Measurements from ENCODE around the gene OXSR1. TPM values are rescaled to one million over a fixed set of nuclear protein-coding genes. Genes with fewer than 3 reads are reported as not detected.

The OXSR1 gene
- total RNA-seq, 1 donor from 2014 or later, result 13.3 TPM

DNA sequence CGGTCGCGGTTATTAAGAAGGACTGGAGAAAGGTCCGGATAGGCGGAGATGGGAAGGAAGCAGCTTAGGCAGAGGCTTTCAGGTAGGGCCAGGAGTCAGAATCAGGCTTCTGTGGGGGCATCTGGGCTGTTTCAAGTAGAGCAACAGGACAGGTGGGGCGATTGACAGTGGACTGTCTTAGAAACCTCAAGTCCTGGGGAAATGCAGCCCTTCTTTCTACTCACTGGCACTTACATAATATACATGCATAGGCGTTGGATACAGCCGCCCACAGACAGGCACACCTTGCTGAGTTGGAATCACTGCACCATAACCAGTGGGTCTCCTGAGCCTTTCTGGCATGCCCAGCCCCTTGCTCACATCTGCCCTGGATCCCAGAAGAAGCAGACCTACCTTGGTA is 26.1 kb upstream of the OXSR1 start:
- intact Hi-C loops (cut with DNase I), result loop anchor here (5.0 to 10.0 kb wide), 3 partner anchors 208 to 1144 kb away; partner anchors contain the start of genes ACVR2B, EPM2AIP1, MLH1 and XYLB

DNA sequence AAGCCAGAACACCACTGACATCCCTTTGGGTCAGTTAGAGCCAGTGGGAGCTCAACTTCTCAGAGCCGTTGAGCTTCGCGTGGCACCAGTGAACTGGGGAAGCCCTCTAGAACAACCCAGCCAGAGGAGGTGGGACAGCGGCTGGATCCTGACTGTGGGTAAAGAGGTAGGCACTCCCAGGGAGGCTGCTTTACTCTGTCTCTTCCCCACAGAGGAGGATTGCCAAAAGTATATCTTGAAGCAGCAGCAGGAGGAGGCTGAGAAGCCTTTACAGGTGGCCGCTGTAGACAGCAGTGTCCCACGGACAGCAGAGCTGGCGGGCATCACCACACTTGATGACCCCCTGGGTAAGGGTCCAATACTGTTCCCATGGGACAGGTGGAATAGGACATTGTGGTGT is 25.7 kb upstream of the OXSR1 start:
- peak in 1 of 2 donors; percentile 53 for DNase-seq (ENCODE audit: low spot score in 2 of 2)
- H3K4me3 ChIP-seq, result peak overlapping the region; percentile 87 to 88
- H3K9me3 ChIP-seq, result no peaks in the 10 kb centered on the region
- H3K4me1 ChIP-seq, result peaks cover 0 to 27% of the 10 kb centered on the region in 2 donors
- intact Hi-C loops (cut with DNase I), result loop anchor here (5.0 to 10.0 kb wide), 3 partner anchors 208 to 1145 kb away; partner anchors contain the start of genes ACVR2B, EPM2AIP1, MLH1 and XYLB
- H3K36me3 ChIP-seq, result peaks cover 5 to 16% of the 10 kb centered on the region in 2 donors
- TF ChIP-seq, protein P1, sequence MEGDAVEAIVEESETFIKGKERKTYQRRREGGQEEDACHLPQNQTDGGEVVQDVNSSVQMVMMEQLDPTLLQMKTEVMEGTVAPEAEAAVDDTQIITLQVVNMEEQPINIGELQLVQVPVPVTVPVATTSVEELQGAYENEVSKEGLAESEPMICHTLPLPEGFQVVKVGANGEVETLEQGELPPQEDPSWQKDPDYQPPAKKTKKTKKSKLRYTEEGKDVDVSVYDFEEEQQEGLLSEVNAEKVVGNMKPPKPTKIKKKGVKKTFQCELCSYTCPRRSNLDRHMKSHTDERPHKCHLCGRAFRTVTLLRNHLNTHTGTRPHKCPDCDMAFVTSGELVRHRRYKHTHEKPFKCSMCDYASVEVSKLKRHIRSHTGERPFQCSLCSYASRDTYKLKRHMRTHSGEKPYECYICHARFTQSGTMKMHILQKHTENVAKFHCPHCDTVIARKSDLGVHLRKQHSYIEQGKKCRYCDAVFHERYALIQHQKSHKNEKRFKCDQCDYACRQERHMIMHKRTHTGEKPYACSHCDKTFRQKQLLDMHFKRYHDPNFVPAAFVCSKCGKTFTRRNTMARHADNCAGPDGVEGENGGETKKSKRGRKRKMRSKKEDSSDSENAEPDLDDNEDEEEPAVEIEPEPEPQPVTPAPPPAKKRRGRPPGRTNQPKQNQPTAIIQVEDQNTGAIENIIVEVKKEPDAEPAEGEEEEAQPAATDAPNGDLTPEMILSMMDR (IDR thresholded peaks at IDR 0.05), result no peak
- peak overlapping the region in 1 of 2 donors; percentile 90 for H3K27ac ChIP-seq
- no peaks in the 10 kb centered on the region for H3K27me3 ChIP-seq

More for the DNA sequence above, 26.1 kb upstream of the OXSR1 start:
- peaks cover 6 to 18% of the 10 kb centered on the region in 2 donors for H3K36me3 ChIP-seq
- H3K4me3 ChIP-seq, result peak overlapping the region; percentile 87 to 88
- H3K27ac ChIP-seq, result peak overlapping the region; percentile 90 to 97
- TF ChIP-seq, protein P1 (IDR thresholded peaks at IDR 0.05), result no peak
- peak in 1 of 2 donors; percentile 61 for DNase-seq (ENCODE audit: low spot score in 2 of 2)
- peaks cover 0 to 28% of the 10 kb centered on the region in 2 donors for H3K4me1 ChIP-seq
- no peaks in the 10 kb centered on the region for H3K27me3 ChIP-seq
- no peaks in the 10 kb centered on the region for H3K9me3 ChIP-seq

DNA sequence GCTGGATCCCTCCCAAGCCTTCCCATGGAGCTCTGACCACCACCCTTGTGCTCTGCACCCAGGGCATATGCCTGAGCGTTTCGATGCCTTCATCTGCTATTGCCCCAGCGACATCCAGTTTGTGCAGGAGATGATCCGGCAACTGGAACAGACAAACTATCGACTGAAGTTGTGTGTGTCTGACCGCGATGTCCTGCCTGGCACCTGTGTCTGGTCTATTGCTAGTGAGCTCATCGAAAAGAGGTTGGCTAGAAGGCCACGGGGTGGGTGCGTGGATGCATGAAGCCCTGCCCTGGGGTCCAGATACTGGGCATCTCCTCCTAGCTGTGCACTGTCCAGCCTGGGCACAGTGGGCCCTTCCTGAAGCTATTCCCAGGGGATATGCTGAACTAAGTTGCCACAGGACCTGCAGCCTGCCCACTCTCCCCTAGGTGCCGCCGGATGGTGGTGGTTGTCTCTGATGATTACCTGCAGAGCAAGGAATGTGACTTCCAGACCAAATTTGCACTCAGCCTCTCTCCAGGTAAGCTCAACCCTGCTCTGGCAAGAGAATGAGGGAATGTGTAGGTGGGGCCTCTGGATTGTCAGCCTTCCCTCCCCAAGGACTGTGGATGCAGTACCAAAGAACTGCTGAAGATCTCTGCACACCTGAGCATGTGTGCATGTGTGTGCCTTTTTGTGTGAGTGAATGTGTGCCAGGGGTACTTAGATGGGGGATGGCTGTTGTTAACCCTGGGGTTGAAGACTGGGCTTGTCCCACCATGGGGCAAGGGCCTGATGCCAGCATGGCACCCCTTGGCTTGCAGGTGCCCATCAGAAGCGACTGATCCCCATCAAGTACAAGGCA is 24.8 kb upstream of the OXSR1 start:
- Histone ChIP-seq H3K4me1 (peaks cover 0 to 18% of the 10 kb centered on the region in 2 donors), H3K36me3 (peaks cover 5 to 16% of the 10 kb centered on the region in 2 donors), H3K27ac (no peak overlapping the region), H3K27me3 (no peaks in the 10 kb centered on the region), H3K4me3 (no peak overlapping the region), H3K9me3 (no peaks in the 10 kb centered on the region)
- TF ChIP-seq, protein P1 (IDR thresholded peaks at IDR 0.05), result no peak
- DNase-seq (ENCODE audit: low spot score in 2 of 2), result peak in 1 of 2 donors; percentile 59
- intact Hi-C loops (cut with DNase I), result no loop called here

DNA sequence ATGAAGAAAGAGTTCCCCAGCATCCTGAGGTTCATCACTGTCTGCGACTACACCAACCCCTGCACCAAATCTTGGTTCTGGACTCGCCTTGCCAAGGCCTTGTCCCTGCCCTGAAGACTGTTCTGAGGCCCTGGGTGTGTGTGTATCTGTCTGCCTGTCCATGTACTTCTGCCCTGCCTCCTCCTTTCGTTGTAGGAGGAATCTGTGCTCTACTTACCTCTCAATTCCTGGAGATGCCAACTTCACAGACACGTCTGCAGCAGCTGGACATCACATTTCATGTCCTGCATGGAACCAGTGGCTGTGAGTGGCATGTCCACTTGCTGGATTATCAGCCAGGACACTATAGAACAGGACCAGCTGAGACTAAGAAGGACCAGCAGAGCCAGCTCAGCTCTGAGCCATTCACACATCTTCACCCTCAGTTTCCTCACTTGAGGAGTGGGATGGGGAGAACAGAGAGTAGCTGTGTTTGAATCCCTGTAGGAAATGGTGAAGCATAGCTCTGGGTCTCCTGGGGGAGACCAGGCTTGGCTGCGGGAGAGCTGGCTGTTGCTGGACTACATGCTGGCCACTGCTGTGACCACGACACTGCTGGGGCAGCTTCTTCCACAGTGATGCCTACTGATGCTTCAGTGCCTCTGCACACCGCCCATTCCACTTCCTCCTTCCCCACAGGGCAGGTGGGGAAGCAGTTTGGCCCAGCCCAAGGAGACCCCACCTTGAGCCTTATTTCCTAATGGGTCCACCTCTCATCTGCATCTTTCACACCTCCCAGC is 24.0 kb upstream of the OXSR1 start:
- no peaks in the 10 kb centered on the region for H3K9me3 ChIP-seq
- no peak overlapping the region for H3K4me3 ChIP-seq
- peaks cover 0 to 12% of the 10 kb centered on the region in 2 donors for H3K4me1 ChIP-seq
- H3K36me3 ChIP-seq, result peaks cover 5 to 16% of the 10 kb centered on the region in 2 donors
- TF ChIP-seq, protein P1 (IDR thresholded peaks at IDR 0.05), result no peak
- H3K27me3 ChIP-seq, result no peaks in the 10 kb centered on the region
- DNase-seq (ENCODE audit: low spot score in 2 of 2), result peak in 1 of 2 donors; percentile 37
- intact Hi-C loops (cut with DNase I), result no loop called here
- no peak overlapping the region for H3K27ac ChIP-seq

DNA sequence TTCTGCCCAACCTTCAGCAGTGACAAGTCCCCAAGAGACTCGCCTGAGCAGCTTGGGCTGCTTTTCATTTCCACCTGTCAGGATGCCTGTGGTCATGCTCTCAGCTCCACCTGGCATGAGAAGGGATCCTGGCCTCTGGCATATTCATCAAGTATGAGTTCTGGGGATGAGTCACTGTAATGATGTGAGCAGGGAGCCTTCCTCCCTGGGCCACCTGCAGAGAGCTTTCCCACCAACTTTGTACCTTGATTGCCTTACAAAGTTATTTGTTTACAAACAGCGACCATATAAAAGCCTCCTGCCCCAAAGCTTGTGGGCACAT is 23.4 kb upstream of the OXSR1 start:
- Histone ChIP-seq H3K27ac (no peak overlapping the region), H3K9me3 (no peaks in the 10 kb centered on the region), H3K4me3 (no peak overlapping the region), H3K36me3 (peaks cover 5 to 16% of the 10 kb centered on the region in 2 donors), H3K27me3 (no peaks in the 10 kb centered on the region), H3K4me1 (peaks cover 0 to 12% of the 10 kb centered on the region in 2 donors)
- TF ChIP-seq, protein P1 (IDR thresholded peaks at IDR 0.05), result no peak
- DNase-seq (ENCODE audit: low spot score in 2 of 2), result peak in 1 of 2 donors; percentile 22
- intact Hi-C loops (cut with DNase I), result no loop called here
